ENCODE measurements around the gene ROCK1.

DNA sequence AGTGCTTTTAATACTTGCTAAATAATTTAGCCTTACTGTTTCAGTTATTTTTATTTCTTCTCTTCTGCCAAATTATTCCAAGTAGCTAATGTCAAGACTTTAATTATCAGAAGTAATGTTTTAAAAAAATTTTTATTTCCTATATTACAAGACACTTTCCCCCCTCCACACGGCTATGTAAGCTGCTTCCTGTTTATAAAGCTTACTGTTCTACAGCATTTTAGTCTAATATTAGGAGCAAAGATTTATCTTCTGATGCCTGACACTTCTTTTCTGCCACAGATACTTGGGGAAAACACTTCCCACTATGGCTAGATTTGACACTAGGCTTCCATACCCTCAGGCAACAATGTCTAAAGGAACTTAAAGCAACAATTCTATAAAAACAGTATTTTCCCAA lies 62.3 kb downstream of the ROCK1 start:
- TF ChIP-seq CTCF (IDR thresholded peaks at IDR 0.05) (no peak), POLR2A (IDR thresholded peaks at IDR 0.05) (no peak)
